Nephron (organoid): Measurements from ENCODE around the gene CACNA1I.

Experiments used
- H3K27ac Mint-ChIP-seq, 3 experiments: 2 replicates each; pipeline ENCODE4 v1.8.0; 2020; ENCODE audit warnings: mixed read lengths in 3 of 3, mild to moderate bottlenecking in 2 of 3, moderate library complexity in 1 of 3
- H3K27me3 Mint-ChIP-seq: 2 replicates; pipeline ENCODE4 v1.8.0; 2021; ENCODE audit warnings: low read depth, mild to moderate bottlenecking, moderate library complexity, mixed read lengths
- H3K36me3 Mint-ChIP-seq: 2 replicates; pipeline ENCODE4 v1.8.0; 2020; ENCODE audit warnings: low read depth, mixed read lengths
- H3K4me1 Mint-ChIP-seq: 2 replicates; pipeline ENCODE4 v1.8.0; 2020; ENCODE audit warnings: mixed read lengths
- H3K4me3 Mint-ChIP-seq, 3 experiments: 2 replicates each; pipeline ENCODE4 v1.8.0; 2020; ENCODE audit warnings: mild to moderate bottlenecking in 3 of 3, mixed read lengths in 3 of 3, moderate library complexity in 2 of 3
- H3K9me3 Mint-ChIP-seq: 2 replicates; pipeline ENCODE4 v1.8.0; 2020; ENCODE audit warnings: mixed read lengths
- CTCF ChIP-seq, 3 experiments: fragments of 200-600 bp; sonication (generic); IDR thresholded peaks; one replicate each; pipeline ENCODE4 v1.5.0; 2021; ENCODE audit warnings: antibody characterized with exemption in 3 of 3; ENCODE audit not compliant: unreplicated experiment in 3 of 3

CACNA1I gene

DNA sequence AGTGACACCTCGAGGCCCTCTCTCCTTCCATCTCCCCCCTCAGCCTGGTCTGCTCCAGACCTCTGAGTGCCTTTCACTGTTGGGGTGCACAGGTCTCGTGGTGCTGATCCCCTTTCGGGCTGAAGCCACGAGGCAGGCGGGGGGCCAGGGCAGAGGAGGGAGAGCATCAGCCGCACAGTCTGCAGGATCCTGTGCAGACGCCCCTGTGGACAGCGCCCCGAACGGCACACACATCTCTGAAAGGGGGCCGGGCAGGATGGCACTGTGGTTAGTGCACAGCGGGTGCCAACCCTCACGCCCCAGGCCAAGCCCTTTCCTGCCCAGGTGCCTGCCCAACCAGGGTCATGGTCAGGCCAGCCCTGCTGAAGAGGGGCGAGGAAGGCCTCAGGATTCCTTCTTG, 56.7 kb downstream of the CACNA1I start:
- Mint-ChIP-seq H3K27ac (no peak overlapping the region), H3K36me3 (no peaks in the 10 kb centered on the region), H3K4me3 (no peak overlapping the region), H3K4me1 (no peaks in the 10 kb centered on the region), H3K27me3 (peaks cover 27% of the 10 kb centered on the region), H3K9me3 (no peaks in the 10 kb centered on the region)
- TF ChIP-seq CTCF (IDR thresholded peaks at IDR 0.05; ENCODE audit: unreplicated experiment in 3 of 3) = no peak

- Mint-ChIP-seq H3K27ac (no peak overlapping the region), H3K4me1 (no peaks in the 10 kb centered on the region), H3K27me3 (peaks cover 27% of the 10 kb centered on the region), H3K4me3 (no peak overlapping the region), H3K9me3 (no peaks in the 10 kb centered on the region), H3K36me3 (no peaks in the 10 kb centered on the region)
- no peak for TF ChIP-seq CTCF (IDR thresholded peaks at IDR 0.05; ENCODE audit: unreplicated experiment in 3 of 3)
Measured at GRCh38 chr22:39627865-39628562, 57.5 kb downstream of the CACNA1I start.

DNA sequence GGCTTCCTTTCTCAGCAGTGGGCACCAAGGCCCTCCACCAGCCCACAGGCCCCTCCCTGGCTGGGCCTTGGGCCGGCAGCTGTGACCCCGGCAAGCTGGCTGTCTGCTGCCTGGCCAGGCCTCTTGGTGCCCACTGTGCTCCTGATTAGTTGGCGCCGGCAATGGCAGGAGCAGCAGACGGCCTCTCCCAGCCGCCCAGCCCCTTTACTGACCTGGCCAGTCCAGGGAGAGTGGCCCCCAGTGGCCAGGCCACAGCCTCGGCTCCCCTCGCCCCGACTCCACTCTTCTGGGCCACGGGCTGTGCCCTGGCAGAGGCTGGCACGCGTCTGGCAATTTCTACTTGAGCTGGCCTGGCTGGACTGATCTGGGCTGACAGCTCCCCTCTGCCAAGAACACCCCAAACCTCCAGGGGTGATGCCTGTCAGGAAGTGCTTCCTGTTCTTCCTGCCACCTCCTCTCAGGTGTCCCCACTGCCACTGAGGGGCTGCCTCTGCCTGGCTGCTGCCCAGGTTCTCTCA, 58.1 kb downstream of the CACNA1I start:
- Mint-ChIP-seq H3K4me3 (no peak overlapping the region), H3K27ac (no peak overlapping the region), H3K9me3 (no peaks in the 10 kb centered on the region), H3K36me3 (no peaks in the 10 kb centered on the region), H3K4me1 (no peaks in the 10 kb centered on the region), H3K27me3 (peaks cover 33% of the 10 kb centered on the region)
- no peak for TF ChIP-seq CTCF (IDR thresholded peaks at IDR 0.05; ENCODE audit: unreplicated experiment in 3 of 3)

- peaks cover 1% of the 10 kb centered on the region for H3K4me1 Mint-ChIP-seq
- H3K27ac Mint-ChIP-seq = no peak overlapping the region
- TF ChIP-seq CTCF (IDR thresholded peaks at IDR 0.05; ENCODE audit: unreplicated experiment in 3 of 3) = no peak
- H3K9me3 Mint-ChIP-seq = no peaks in the 10 kb centered on the region
- H3K36me3 Mint-ChIP-seq = no peaks in the 10 kb centered on the region
- peaks cover 37% of the 10 kb centered on the region for H3K27me3 Mint-ChIP-seq
- no peak overlapping the region for H3K4me3 Mint-ChIP-seq
Measured at GRCh38 chr22:39629851-39630250, 59.3 kb downstream of the CACNA1I start.

GRCh38 chr22:39630721-39631120, 60.2 kb downstream of the CACNA1I start:
- H3K9me3 Mint-ChIP-seq = no peaks in the 10 kb centered on the region
- peaks cover 32% of the 10 kb centered on the region for H3K27me3 Mint-ChIP-seq
- no peak overlapping the region for H3K4me3 Mint-ChIP-seq
- TF ChIP-seq CTCF (IDR thresholded peaks at IDR 0.05; ENCODE audit: unreplicated experiment in 3 of 3) = no peak
- H3K27ac Mint-ChIP-seq = no peak overlapping the region
- H3K4me1 Mint-ChIP-seq = peaks cover 4% of the 10 kb centered on the region
- no peaks in the 10 kb centered on the region for H3K36me3 Mint-ChIP-seq
